PC-3 (cell line): ENCODE measurements around the gene PHF24. TPM values are rescaled to one million over a fixed set of nuclear protein-coding genes. Genes with fewer than 3 reads are reported as not detected.

Experiments used
- ATAC-seq: fragments of 200-7000 bp; cut with Tn5 transposase; 2 replicates; pipeline ENCODE4 v1.9.1; 2020; ENCODE audit warnings: mild to moderate bottlenecking, moderate library complexity
- BruUV-seq: library from RNA; stranded (reverse); fragments of 400-500 nt; replicated peaks from 2 replicates; lab custom pipeline; 2021; lab: Mats Ljungman, UMichigan
- CTCF ChIA-PET: fragments of 300-600 bp; sonication (Branson Sonifier 250); formaldehyde crosslinking; loops from one replicate; lab custom pipeline; 2022; ENCODE audit warnings: antibody characterized with exemption; lab: Charles Lee
- POLR2A ChIA-PET: fragments of 300-600 bp; sonication (Branson Sonifier 250); formaldehyde crosslinking; loops from one replicate; lab custom pipeline; 2022; ENCODE audit warnings: antibody characterized with exemption; ENCODE audit not compliant: unreplicated experiment; lab: Charles Lee
- DNase-seq: peaks from one replicate; pipeline ENCODE4 v3.0.0-alpha.2; 2015
- H2AFZ ChIP-seq: fragments of 300-600 bp; sonication (generic); 2 replicates; pipeline ENCODE4 v1.6.0; 2016; ENCODE audit warnings: antibody characterized with exemption, low read length
- H3F3A ChIP-seq: fragments of 300-600 bp; sonication (generic); one replicate; pipeline ENCODE4 v1.6.0; 2017; ENCODE audit warnings: antibody characterized with exemption, low read length, control low read depth, mild to moderate bottlenecking; ENCODE audit not compliant: unreplicated experiment
- H3K27ac ChIP-seq: fragments of 300-600 bp; sonication (generic); 2 replicates; pipeline ENCODE4 v1.5.1; 2016; ENCODE audit warnings: mild to moderate bottlenecking, low read length
- H3K27me3 ChIP-seq: fragments of 300-600 bp; sonication (generic); 2 replicates; pipeline ENCODE4 v1.6.1; 2016; ENCODE audit warnings: low read length, mixed read lengths
- H3K36me3 ChIP-seq: fragments of 300-600 bp; sonication (generic); 2 replicates; pipeline ENCODE4 v1.6.1; 2016; ENCODE audit warnings: low read depth, mixed run types, low read length, mixed read lengths
- H3K4me1 ChIP-seq: fragments of 300-600 bp; sonication (generic); 2 replicates; pipeline ENCODE4 v1.5.1; 2016; ENCODE audit warnings: low read length; ENCODE audit not compliant: insufficient read depth
- H3K4me2 ChIP-seq: fragments of 300-600 bp; sonication (generic); 2 replicates; pipeline ENCODE4 v1.6.0; 2016; ENCODE audit warnings: low read length
- H3K4me3 ChIP-seq: fragments of 300-600 bp; sonication (generic); 2 replicates; pipeline ENCODE4 v1.5.1; 2016; ENCODE audit warnings: mild to moderate bottlenecking, low read length, mixed read lengths
- H3K79me2 ChIP-seq: fragments of 300-600 bp; sonication (generic); 2 replicates; pipeline ENCODE4 v1.6.1; 2017; ENCODE audit warnings: low read length, mixed read lengths
- H3K9ac ChIP-seq: fragments of 300-600 bp; sonication (generic); 2 replicates; pipeline ENCODE4 v1.6.0; 2016; ENCODE audit warnings: mild to moderate bottlenecking, low read length
- H3K9me2 ChIP-seq: fragments of 300-600 bp; sonication (generic); replicated peaks from 2 replicates; pipeline ENCODE4 v1.6.1; 2016; ENCODE audit warnings: mixed run types, low read length, mixed read lengths
- H3K9me3 ChIP-seq: fragments of 300-600 bp; sonication (generic); 2 replicates; pipeline ENCODE4 v1.6.1; 2016; ENCODE audit warnings: low read length, mixed read lengths
- H4K20me1 ChIP-seq: fragments of 300-600 bp; sonication (generic); 2 replicates; pipeline ENCODE4 v1.6.1; 2016; ENCODE audit warnings: low read length, mixed read lengths
- CTCF ChIP-seq: fragments of 300-600 bp; sonication (generic); conservative IDR thresholded peaks from 2 replicates; pipeline ENCODE4 v1.5.1; 2017; ENCODE audit warnings: antibody characterized with exemption, low read depth, mild to moderate bottlenecking, low read length
- EZH2 ChIP-seq: fragments of 300-600 bp; sonication (generic); IDR thresholded peaks from one replicate; pipeline ENCODE4 v1.6.1; 2017; ENCODE audit warnings: antibody characterized with exemption, mild to moderate bottlenecking, low read length; ENCODE audit not compliant: unreplicated experiment
- EZH2phosphoT487 ChIP-seq: fragments of 300-600 bp; sonication (generic); IDR thresholded peaks from 2 replicates; pipeline ENCODE4 v1.6.1; 2018; ENCODE audit warnings: mild to moderate bottlenecking, antibody characterized with exemption, low read length, borderline replicate concordance
- intact Hi-C: fragments of 100-400 bp; cut with micrococcal nuclease; formaldehyde crosslinking; loops from 2 replicates; pipeline ENCODE4 v1.9.0; 2023
- total RNA-seq: library from RNA; depleted of rRNA; stranded (reverse); fragments of >200 nt; gene quantifications from 2 replicates; pipeline ENCODE4 v1.2.3, GENCODE V29; 2014

Gene PHF24
- total RNA-seq, 1 experiment from 2014 or later = not detected

GRCh38 chr9:35000535-35001284 is 42.6 kb downstream of the PHF24 start:
- POLR2A ChIA-PET = no interaction called here
- peak; percentile 80 for ATAC-seq
- no TSS peak for BruUV-seq

GRCh38 chr9:35001285-35001677 is 43.2 kb downstream of the PHF24 start:
- intact Hi-C loops = no loop called here
- H3K27me3 ChIP-seq = no peaks in the 10 kb centered on the region
- H3K9me3 ChIP-seq = no peaks in the 10 kb centered on the region
- H3K27ac ChIP-seq = peak overlapping the region; percentile 93
- ChIA-PET CTCF (interaction anchor here (1.4 kb wide), 1 partner anchor 50 kb away, joined by 3 read pairs; no protein-coding TSS in a partner anchor), POLR2A (no interaction called here)
- H2AFZ ChIP-seq = no peak overlapping the region
- H3K4me1 ChIP-seq = peaks cover 30% of the 10 kb centered on the region
- no peaks in the 10 kb centered on the region for H4K20me1 ChIP-seq
- H3F3A ChIP-seq = no peaks in the 10 kb centered on the region
- H3K36me3 ChIP-seq = no peaks in the 10 kb centered on the region
- DNase-seq (no peak), ATAC-seq (no peak)
- no peaks in the 10 kb centered on the region for H3K79me2 ChIP-seq
- no TSS peak for BruUV-seq
- TF ChIP-seq EZH2phosphoT487 (no peak), CTCF (no peak), EZH2 (no peak)
- peak overlapping the region; percentile 55 for H3K9ac ChIP-seq
- H3K9me2 ChIP-seq = no peaks in the 10 kb centered on the region
- 0 out of 2 replicates have a peak overlapping the region, but pooled peaks have one; percentile 31 for H3K4me3 ChIP-seq
- H3K4me2 ChIP-seq = peak overlapping the region; percentile 46

More at GRCh38 chr9:35000535-35001284, 42.6 kb downstream of the PHF24 start:
- Histone ChIP-seq H3K9me2 (no peaks in the 10 kb centered on the region), H3K36me3 (no peaks in the 10 kb centered on the region), H3K9me3 (no peaks in the 10 kb centered on the region), H3K79me2 (no peaks in the 10 kb centered on the region), H2AFZ (no peak overlapping the region), H3K9ac (peak overlapping the region; percentile 55), H3F3A (no peaks in the 10 kb centered on the region), H3K4me1 (peaks cover 30% of the 10 kb centered on the region), H3K4me2 (peak overlapping the region; percentile 57), H3K4me3 (0 out of 2 replicates have a peak overlapping the region, but pooled peaks have one; percentile 31), H3K27ac (peak overlapping the region; percentile 93), H4K20me1 (no peaks in the 10 kb centered on the region), H3K27me3 (no peaks in the 10 kb centered on the region)
- intact Hi-C loops = no loop called here
- CTCF ChIA-PET = interaction anchor here (1.4 kb wide), 1 partner anchor 51 kb away, joined by 3 read pairs; no protein-coding TSS in a partner anchor
- DNase-seq = peak; percentile 88
- TF ChIP-seq CTCF = no peak
- TF ChIP-seq EZH2 = no peak
- TF ChIP-seq EZH2phosphoT487 = no peak
